Bronchial epithelial cell (primary cell): ENCODE data around the gene POLR3GL. TPM values are rescaled to one million over a fixed set of nuclear protein-coding genes. Genes with fewer than 3 reads are reported as not detected.

ENCODE experiments used
- DNase-seq: peaks from one replicate; pipeline ENCODE4 v3.0.0-alpha.2; 2010; ENCODE audit warnings: low read depth
- FAIRE-seq: peaks from 2 replicates; lab custom pipeline; 2011; peaks lifted over from hg19 to GRCh38; lab: Jason Lieb, UNC
- H3K27me3 ChIP-seq: 2 replicates; pipeline ENCODE4 v1.5.1; 2011; ENCODE audit warnings: low read length; ENCODE audit not compliant: control insufficient read depth, insufficient read depth
- H3K36me3 ChIP-seq: 2 replicates; pipeline ENCODE4 v1.5.1; 2011; ENCODE audit warnings: low read length; ENCODE audit not compliant: control insufficient read depth, insufficient read depth
- H3K4me3 ChIP-seq: 2 replicates; pipeline ENCODE4 v1.5.1; 2011; ENCODE audit warnings: mild to moderate bottlenecking, low read depth, low read length, control low read depth
- total RNA-seq: library from RNA; depleted of rRNA; stranded (reverse); fragments of >200 nt; gene quantifications from 2 replicates; pipeline ENCODE4 v1.2.1, GENCODE V29; 2014
- TF ChIP-seq, protein P1 (sequence below): IDR thresholded peaks from 2 replicates; pipeline ENCODE4 v1.5.1; 2011; ENCODE audit warnings: mild to moderate bottlenecking, moderate library complexity, low read length, control low read depth, inconsistent platforms; ENCODE audit not compliant: insufficient read depth, severe bottlenecking

The POLR3GL gene
- total RNA-seq, 1 donor from 2014 or later = 4.7 TPM

DNA sequence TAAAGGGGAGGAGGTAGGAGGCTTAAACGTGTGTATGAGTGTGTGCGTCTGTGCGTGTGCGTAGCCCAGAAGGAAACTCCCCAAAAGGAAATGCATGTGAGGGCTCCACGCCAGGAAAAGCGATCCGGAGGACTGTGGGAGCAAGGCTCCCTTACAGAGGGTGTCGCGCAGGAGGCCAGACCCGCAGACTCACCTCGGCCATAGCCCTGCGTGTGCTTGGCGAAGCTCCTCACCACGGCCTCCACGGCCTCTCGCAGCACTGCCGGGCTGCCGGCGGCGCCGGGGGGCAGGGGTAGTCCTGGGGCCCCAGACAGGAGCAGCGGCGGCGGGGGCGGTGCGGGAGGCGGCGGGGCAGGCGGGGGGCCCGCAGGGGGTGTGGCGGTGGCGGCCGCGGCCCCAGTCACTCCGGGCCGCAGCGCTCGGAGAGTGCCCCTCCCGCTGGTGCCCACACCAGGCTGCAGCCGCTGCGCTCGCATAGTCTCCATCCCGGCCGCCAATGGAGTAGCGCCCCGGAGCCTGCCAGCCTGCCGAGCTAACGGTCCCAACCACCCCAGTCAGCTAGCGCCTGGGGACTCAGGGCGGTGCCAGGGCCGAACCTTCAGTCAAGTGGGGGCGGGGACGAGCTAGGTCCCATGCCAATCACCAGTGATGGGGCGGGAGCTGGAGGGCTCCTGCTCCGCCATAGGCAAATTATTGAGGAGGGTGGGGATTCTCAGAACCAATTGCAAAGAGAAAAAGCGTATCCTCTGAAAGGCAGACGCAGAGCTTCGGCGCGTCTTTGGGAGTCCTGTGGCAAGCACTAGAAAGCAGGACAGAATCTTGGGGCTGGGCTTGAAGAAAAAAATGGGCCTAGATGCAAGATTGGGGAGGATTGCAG is 6.8 kb upstream of the POLR3GL start, which contains the start of gene LIX1L:
TSS of gene LIX1L (minus strand) at position 575 of the 877 bp plus-strand sequence. CDS start at position 485, 90 bp downstream.
- H3K4me3 ChIP-seq = peak within 1 kb of the TSS; percentile 59
- H3K36me3 ChIP-seq = no peaks in the 10 kb centered on the region
- DNase-seq (peak; percentile 96), FAIRE-seq (no peak)
- TF ChIP-seq, protein P1, sequence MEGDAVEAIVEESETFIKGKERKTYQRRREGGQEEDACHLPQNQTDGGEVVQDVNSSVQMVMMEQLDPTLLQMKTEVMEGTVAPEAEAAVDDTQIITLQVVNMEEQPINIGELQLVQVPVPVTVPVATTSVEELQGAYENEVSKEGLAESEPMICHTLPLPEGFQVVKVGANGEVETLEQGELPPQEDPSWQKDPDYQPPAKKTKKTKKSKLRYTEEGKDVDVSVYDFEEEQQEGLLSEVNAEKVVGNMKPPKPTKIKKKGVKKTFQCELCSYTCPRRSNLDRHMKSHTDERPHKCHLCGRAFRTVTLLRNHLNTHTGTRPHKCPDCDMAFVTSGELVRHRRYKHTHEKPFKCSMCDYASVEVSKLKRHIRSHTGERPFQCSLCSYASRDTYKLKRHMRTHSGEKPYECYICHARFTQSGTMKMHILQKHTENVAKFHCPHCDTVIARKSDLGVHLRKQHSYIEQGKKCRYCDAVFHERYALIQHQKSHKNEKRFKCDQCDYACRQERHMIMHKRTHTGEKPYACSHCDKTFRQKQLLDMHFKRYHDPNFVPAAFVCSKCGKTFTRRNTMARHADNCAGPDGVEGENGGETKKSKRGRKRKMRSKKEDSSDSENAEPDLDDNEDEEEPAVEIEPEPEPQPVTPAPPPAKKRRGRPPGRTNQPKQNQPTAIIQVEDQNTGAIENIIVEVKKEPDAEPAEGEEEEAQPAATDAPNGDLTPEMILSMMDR = no peak
- no peaks in the 10 kb centered on the region for H3K27me3 ChIP-seq

DNA sequence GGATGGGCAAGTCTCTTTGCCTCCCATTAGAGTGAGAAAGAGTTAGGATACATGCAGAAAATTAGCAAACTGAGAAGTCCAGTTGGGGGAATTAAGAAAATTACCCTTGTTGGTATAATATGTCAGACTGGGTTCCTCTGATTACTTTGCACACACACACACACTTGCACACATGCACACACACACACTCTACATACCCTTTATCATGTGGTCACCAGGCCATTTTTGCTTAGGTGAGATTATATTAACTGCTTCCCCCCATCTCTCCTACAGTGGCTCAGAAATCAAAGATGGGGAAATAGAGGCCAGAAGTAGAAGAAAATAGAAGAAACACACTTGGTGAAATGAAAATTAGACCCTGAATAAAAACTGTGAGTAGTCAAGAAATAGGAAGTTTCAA is 5.8 kb upstream of the POLR3GL start:
- H3K27me3 ChIP-seq = no peaks in the 10 kb centered on the region
- FAIRE-seq (no peak), DNase-seq (no peak)
- H3K36me3 ChIP-seq = no peaks in the 10 kb centered on the region
- H3K4me3 ChIP-seq = no peak overlapping the region
- TF ChIP-seq, protein P1 = no peak

DNA sequence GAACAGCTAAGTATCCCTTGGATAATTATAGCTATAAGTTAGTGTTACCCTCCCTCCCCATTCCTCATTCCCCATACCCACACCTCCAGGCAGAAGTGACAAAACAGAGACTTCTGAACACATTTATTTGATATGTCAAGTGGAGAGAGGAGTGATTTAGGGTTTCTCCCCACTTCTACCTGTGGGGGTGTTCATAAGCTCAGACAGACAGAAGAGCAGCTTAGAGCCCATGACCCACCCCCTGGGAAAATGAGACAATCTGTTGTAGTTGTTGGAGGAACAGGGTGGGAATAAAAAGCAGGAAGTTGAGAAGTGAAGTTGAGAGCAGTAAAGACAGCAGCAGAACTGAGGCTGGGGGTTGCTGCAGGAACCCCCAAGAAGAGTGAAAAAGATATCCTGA is 5.2 kb upstream of the POLR3GL start:
- FAIRE-seq = no peak
- no peak for DNase-seq
- H3K4me3 ChIP-seq = no peak overlapping the region
- H3K36me3 ChIP-seq = no peaks in the 10 kb centered on the region
- no peaks in the 10 kb centered on the region for H3K27me3 ChIP-seq
- TF ChIP-seq, protein P1 = no peak

DNA sequence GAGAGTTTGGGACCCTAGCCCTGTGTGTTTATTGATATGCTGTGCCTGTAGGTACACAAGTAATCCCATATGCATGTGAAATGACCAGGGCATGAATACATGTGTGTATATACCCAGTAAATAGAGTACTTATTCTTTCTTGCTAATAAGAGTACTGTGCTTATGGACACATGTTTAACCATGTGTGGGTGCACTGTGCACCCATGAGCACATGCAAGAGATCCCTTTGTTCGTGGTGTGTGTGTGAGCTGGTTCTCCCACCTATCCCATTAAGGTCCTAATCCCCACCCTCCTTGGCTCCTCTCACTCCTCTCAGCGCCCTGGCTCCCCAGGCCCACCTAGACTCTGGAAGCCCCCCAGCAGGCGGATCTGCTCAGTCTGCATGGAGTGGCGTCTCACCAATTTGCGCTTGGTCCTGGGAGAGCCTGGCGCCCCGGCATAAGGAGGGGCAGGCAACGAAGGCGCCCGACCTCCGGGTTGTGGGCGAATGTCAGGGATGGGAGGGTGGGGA is 4.5 kb upstream of the POLR3GL start:
- peak overlapping the region; percentile 48 for H3K4me3 ChIP-seq

DNA sequence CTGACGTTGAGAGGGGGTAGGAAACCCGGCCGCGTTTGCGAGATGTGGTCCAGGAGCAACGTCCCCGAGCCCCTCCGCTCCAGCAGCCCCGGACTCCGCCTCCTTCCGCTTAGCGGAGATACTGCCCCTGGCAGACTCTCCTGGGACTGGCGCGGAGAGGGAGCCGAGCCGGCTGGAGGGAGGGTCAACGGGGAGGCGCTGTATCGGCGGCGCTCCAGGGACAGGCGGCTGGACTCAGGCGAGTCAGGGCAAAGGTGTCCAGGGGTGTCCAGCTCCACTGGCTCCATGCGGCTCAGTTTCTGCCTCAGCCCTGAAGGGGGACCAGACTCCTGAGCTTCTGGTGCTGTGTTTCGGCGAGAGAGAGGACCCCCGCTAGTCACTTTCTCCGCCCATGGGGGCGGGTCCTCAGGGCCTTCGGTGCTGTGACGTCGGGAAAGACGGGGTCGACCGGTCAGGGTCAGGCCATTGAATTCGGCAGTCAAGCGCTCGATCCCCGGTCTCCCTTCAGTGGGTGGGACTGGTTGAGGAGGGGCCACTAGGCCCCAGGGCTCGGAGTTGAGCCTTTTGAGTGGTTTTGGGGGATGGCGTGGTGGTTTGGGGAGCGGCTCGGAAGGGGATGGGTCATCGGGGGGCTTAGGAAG is 3.9 kb upstream of the POLR3GL start:
- FAIRE-seq (no peak), DNase-seq (no peak)
- H3K36me3 ChIP-seq = no peaks in the 10 kb centered on the region
- TF ChIP-seq, protein P1 = peak; percentile 21
- no peaks in the 10 kb centered on the region for H3K27me3 ChIP-seq
- H3K4me3 ChIP-seq = peak overlapping the region; percentile 48

More for the DNA sequence above, 4.5 kb upstream of the POLR3GL start:
- TF ChIP-seq, protein P1 = no peak
- FAIRE-seq (no peak), DNase-seq (no peak)
- H3K36me3 ChIP-seq = no peaks in the 10 kb centered on the region
- H3K27me3 ChIP-seq = no peaks in the 10 kb centered on the region
